ENCODE data around the gene IL20RA.

Gene IL20RA

GRCh38 chr6:137025786-137026730 is 18.7 kb downstream of the IL20RA start:
- no peaks in the 10 kb centered on the region for H3K27me3 ChIP-seq (replicated peaks)
- H3K27ac ChIP-seq, result no peak overlapping the region
- TF ChIP-seq CTCF (IDR thresholded peaks at IDR 0.05; ENCODE audit: low read depth, low read length, missing control alignments), result no peak
- H3K36me3 ChIP-seq (replicated peaks), result no peaks in the 10 kb centered on the region
- DNase-seq, result no peak
- no peak overlapping the region for H3K4me3 ChIP-seq (ENCODE audit: low read depth, low read length)
- in situ Hi-C loops (cut with HindIII; ENCODE audit: low pct_ligation_motif_present, low sequenced_read_pairs), result no loop called here

GRCh38 chr6:137024237-137024990 is 20.4 kb downstream of the IL20RA start:
- Histone ChIP-seq H3K36me3 (replicated peaks) (no peaks in the 10 kb centered on the region), H3K27ac (no peak overlapping the region), H3K4me3 (ENCODE audit: low read depth, low read length) (no peak overlapping the region), H3K27me3 (replicated peaks) (no peaks in the 10 kb centered on the region)
- TF ChIP-seq CTCF (IDR thresholded peaks at IDR 0.05; ENCODE audit: low read depth, low read length, missing control alignments), result no peak
- in situ Hi-C loops (cut with HindIII; ENCODE audit: low pct_ligation_motif_present, low sequenced_read_pairs), result no loop called here
- DNase-seq, result no peak

- no peak overlapping the region for H3K4me3 ChIP-seq (ENCODE audit: low read depth, low read length)
- DNase-seq, result no peak
- no peaks in the 10 kb centered on the region for H3K36me3 ChIP-seq (replicated peaks)
- no peaks in the 10 kb centered on the region for H3K27me3 ChIP-seq (replicated peaks)
- in situ Hi-C loops (cut with HindIII; ENCODE audit: low pct_ligation_motif_present, low sequenced_read_pairs), result no loop called here
- no peak overlapping the region for H3K27ac ChIP-seq
- TF ChIP-seq CTCF (IDR thresholded peaks at IDR 0.05; ENCODE audit: low read depth, low read length, missing control alignments), result no peak
Measured at GRCh38 chr6:137020776-137021175, 24.0 kb downstream of the IL20RA start.

- no peaks in the 10 kb centered on the region for H3K27me3 ChIP-seq (replicated peaks)
- H3K27ac ChIP-seq, result no peak overlapping the region
- no peak for DNase-seq
- in situ Hi-C loops (cut with HindIII; ENCODE audit: low pct_ligation_motif_present, low sequenced_read_pairs), result no loop called here
- H3K4me3 ChIP-seq (ENCODE audit: low read depth, low read length), result no peak overlapping the region
- no peak for TF ChIP-seq CTCF (IDR thresholded peaks at IDR 0.05; ENCODE audit: low read depth, low read length, missing control alignments)
- no peaks in the 10 kb centered on the region for H3K36me3 ChIP-seq (replicated peaks)
Measured at GRCh38 chr6:137019476-137020272, 25.1 kb downstream of the IL20RA start.

- no peak for TF ChIP-seq CTCF (IDR thresholded peaks at IDR 0.05; ENCODE audit: low read depth, low read length, missing control alignments)
- Histone ChIP-seq H3K36me3 (replicated peaks) (no peaks in the 10 kb centered on the region), H3K27ac (no peak overlapping the region), H3K4me3 (ENCODE audit: low read depth, low read length) (no peak overlapping the region), H3K27me3 (replicated peaks) (no peaks in the 10 kb centered on the region)
- DNase-seq, result no peak
- in situ Hi-C loops (cut with HindIII; ENCODE audit: low pct_ligation_motif_present, low sequenced_read_pairs), result no loop called here
Measured at GRCh38 chr6:137017081-137017480, 27.7 kb downstream of the IL20RA start.

Measured in brain microvascular endothelial cell (primary cell).